ENCODE results near the gene ANKS1B. TPM values are rescaled to one million over a fixed set of nuclear protein-coding genes. Genes with fewer than 3 reads are reported as not detected.

Gene ANKS1B
- total RNA-seq, 1 donor from 2014 or later, result 5.6 TPM

DNA sequence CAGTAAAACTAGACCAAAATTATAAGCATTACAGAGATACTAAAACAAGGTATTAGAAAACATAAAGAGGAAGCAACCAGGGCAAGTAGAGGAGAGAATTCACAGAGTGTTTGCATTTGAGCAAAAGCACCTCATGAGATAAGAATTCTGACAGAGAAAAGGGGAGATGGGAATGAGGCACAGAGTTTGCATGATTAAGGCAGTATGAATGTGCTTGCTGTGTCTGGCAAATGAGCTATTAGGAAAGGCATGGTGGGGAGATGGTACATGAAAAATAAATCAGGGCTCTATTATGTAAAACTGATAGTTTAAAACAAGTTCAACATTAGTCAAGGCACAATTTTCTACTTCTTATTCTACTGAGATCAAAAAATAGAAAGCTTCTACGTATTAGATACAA lies 314.1 kb downstream of the ANKS1B start:
- H3K4me1 Mint-ChIP-seq, result no peaks in the 10 kb centered on the region
- H3K9me3 Mint-ChIP-seq, result no peaks in the 10 kb centered on the region
- no peak overlapping the region for H3K4me3 Mint-ChIP-seq
- H3K36me3 Mint-ChIP-seq (ENCODE audit: low read depth), result no peaks in the 10 kb centered on the region
- TF ChIP-seq, protein P1, sequence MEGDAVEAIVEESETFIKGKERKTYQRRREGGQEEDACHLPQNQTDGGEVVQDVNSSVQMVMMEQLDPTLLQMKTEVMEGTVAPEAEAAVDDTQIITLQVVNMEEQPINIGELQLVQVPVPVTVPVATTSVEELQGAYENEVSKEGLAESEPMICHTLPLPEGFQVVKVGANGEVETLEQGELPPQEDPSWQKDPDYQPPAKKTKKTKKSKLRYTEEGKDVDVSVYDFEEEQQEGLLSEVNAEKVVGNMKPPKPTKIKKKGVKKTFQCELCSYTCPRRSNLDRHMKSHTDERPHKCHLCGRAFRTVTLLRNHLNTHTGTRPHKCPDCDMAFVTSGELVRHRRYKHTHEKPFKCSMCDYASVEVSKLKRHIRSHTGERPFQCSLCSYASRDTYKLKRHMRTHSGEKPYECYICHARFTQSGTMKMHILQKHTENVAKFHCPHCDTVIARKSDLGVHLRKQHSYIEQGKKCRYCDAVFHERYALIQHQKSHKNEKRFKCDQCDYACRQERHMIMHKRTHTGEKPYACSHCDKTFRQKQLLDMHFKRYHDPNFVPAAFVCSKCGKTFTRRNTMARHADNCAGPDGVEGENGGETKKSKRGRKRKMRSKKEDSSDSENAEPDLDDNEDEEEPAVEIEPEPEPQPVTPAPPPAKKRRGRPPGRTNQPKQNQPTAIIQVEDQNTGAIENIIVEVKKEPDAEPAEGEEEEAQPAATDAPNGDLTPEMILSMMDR (conservative IDR thresholded peaks at IDR 0.05), result no peak
- no peak overlapping the region for H3K27ac Mint-ChIP-seq (ENCODE audit: unreplicated experiment)
- H3K27me3 Mint-ChIP-seq (ENCODE audit: low read depth), result no peaks in the 10 kb centered on the region
- no peak for DNase-seq (ENCODE audit: low read depth, low spot score)

DNA sequence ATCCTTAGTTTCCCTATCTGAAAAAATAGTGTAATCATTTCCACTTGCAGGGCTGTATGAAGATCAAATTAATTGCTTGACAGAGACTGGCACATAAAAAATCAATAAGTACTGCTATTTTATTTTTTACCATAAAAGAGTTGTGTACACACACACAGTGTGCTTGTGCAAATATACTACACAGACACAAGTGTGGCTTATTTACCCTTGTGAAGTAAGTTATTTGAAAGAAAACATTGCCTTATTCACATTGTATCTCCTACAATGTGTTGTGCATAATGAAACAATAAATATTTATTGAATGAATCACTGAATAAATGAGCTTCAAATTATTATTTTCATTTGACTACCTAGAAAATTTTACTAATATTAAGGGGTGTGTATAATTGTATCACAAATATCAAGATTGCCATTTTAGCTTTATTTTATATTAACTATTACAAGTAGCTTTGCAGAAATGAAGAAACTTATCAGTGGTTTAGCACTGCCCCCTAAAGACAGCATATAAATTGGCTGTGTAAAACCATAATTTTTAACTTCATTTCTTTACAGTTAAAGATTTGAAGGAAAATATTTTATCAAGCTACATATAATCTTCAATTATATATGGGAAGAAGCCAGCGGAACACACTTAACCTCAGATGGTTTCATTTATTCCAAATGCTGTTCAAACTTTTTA lies 325.9 kb downstream of the ANKS1B start:
- no peaks in the 10 kb centered on the region for H3K27me3 Mint-ChIP-seq (ENCODE audit: low read depth)
- no peaks in the 10 kb centered on the region for H3K4me1 Mint-ChIP-seq
- no peak overlapping the region for H3K4me3 Mint-ChIP-seq
- no peak for DNase-seq (ENCODE audit: low read depth, low spot score)
- H3K27ac Mint-ChIP-seq (ENCODE audit: unreplicated experiment), result no peak overlapping the region
- TF ChIP-seq, protein P1 (conservative IDR thresholded peaks at IDR 0.05), result peak; percentile 65
- H3K36me3 Mint-ChIP-seq (ENCODE audit: low read depth), result no peaks in the 10 kb centered on the region
- H3K9me3 Mint-ChIP-seq, result no peaks in the 10 kb centered on the region

DNA sequence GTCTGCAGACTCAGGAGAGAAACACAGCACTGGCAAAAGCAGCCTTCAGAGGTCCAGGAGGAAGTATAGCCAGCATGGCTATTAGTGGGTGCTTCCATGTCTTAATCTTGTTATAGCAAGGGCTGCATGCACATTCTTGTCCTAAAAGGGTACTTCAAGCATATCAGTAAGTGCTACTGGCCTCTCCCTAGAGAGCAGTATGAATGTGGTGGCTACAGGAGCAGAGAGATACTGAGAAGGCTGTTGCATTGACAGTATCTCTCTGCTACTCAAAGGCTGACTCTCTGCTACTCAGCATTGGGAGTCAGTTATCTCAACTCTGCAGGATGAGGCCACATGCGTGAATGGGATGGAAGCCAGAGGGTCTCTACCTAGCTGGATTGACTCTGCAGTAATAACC lies 335.2 kb downstream of the ANKS1B start:
- no peaks in the 10 kb centered on the region for H3K4me1 Mint-ChIP-seq

DNA sequence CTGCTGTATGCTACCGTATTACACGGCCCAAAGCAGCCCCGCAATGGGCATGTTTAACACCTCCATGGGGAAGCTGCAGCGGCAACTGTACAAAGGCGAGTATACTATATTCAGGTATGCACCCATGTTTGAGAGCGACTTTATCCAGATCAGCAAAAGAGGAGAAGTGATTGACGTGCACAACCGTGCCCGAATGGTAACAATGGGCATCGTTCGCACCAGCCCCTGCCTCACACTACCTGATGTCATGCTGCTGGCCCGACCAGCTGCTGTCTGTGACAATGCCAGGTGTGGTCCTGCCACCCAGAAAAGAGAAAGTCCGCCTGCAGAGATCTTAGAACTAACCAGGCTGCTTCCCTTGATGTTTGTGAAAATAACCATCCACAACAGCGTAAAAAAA lies 336.6 kb downstream of the ANKS1B start:
- Mint-ChIP-seq H3K9me3 (no peaks in the 10 kb centered on the region), H3K36me3 (ENCODE audit: low read depth) (no peaks in the 10 kb centered on the region), H3K27me3 (ENCODE audit: low read depth) (no peaks in the 10 kb centered on the region), H3K4me3 (no peak overlapping the region), H3K27ac (ENCODE audit: unreplicated experiment) (no peak overlapping the region), H3K4me1 (no peaks in the 10 kb centered on the region)
- TF ChIP-seq, protein P1 (conservative IDR thresholded peaks at IDR 0.05), result no peak
- no peak for DNase-seq (ENCODE audit: low read depth, low spot score)

More for the DNA sequence above, 335.2 kb downstream of the ANKS1B start:
- DNase-seq (ENCODE audit: low read depth, low spot score), result no peak
- Mint-ChIP-seq H3K27ac (ENCODE audit: unreplicated experiment) (peak overlapping the region; percentile 71), H3K4me3 (no peak overlapping the region), H3K9me3 (no peaks in the 10 kb centered on the region), H3K27me3 (ENCODE audit: low read depth) (no peaks in the 10 kb centered on the region), H3K36me3 (ENCODE audit: low read depth) (no peaks in the 10 kb centered on the region)
- TF ChIP-seq, protein P1 (conservative IDR thresholded peaks at IDR 0.05), result no peak

DNA sequence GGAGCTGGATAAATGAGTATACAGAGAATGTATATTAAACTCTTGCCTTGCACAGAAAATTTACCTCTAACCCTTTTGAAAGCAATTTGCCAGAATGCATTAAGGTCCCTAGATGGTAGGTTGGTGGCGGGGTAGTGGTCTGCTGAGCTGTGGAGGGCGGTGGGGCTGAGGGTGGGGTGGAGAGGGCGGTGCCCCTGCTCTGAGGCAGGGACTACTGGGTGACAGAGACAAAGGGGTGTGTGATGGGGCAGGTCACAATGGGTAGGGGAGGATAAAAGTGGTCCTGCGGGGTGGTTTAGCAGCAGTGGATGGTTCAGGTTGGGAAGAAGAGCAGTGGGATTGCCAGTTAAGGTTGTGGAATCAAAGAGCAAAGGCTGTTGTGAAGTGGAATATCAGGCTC lies 337.3 kb downstream of the ANKS1B start, which contains the start of gene GARIN6:
GARIN6 (plus strand) TSS at position 301 of the 400 bp plus-strand sequence. CDS start 422 bp downstream, outside the sequence.
- no peak within 1 kb of the TSS for H3K4me3 Mint-ChIP-seq
- H3K27ac Mint-ChIP-seq (ENCODE audit: unreplicated experiment), result no peak within 1 kb of the TSS
- no peaks in the 10 kb centered on the region for H3K27me3 Mint-ChIP-seq (ENCODE audit: low read depth)
- H3K4me1 Mint-ChIP-seq, result no peaks in the 10 kb centered on the region
- H3K36me3 Mint-ChIP-seq (ENCODE audit: low read depth), result no peaks in the 10 kb centered on the region
- TF ChIP-seq, protein P1 (conservative IDR thresholded peaks at IDR 0.05), result no peak
- DNase-seq (ENCODE audit: low read depth, low spot score), result no peak
- H3K9me3 Mint-ChIP-seq, result peaks cover 5% of the 10 kb centered on the region
